K562 (cell line): ENCODE results near the gene CC2D1A. TPM values are rescaled to one million over a fixed set of nuclear protein-coding genes. Genes with fewer than 3 reads are reported as not detected.
A peak's percentile ranks its signal among the peaks of the same experiment; 100 is the strongest.

Experiments
- CREB1 ChIP-seq, 2 experiments: sonication (generic) in 1 of 2; formaldehyde crosslinking in 1 of 2; IDR thresholded peaks; 2 replicates each; pipeline versions ENCODE4 v1.6.1 to v1.8.0; 2012 to 2022; ENCODE audit warnings: inconsistent platforms in 1 of 2, mild to moderate bottlenecking in 1 of 2, missing genetic modification reagents in 1 of 2, moderate library complexity in 1 of 2
- FOXK1 ChIP-seq: sonication (generic); formaldehyde crosslinking; IDR thresholded peaks from 2 replicates; pipeline ENCODE4 v1.8.0; 2022; ENCODE audit warnings: missing genetic modification reagents, mild to moderate bottlenecking, borderline replicate concordance
- GABPB1 ChIP-seq: sonication (generic); formaldehyde crosslinking; IDR thresholded peaks from 2 replicates; pipeline ENCODE4 v1.8.0; 2022; ENCODE audit warnings: mild to moderate bottlenecking, missing genetic modification reagents
- HCFC1 ChIP-seq: IDR thresholded peaks from 2 replicates; pipeline ENCODE4 v1.6.1; 2012; ENCODE audit warnings: low read depth, low read length, improper control_type of control experiment
- MAZ ChIP-seq, 2 experiments: fragments of 450-650 bp in 1 of 2; sonication (generic) in 1 of 2; formaldehyde crosslinking; IDR thresholded peaks in 1 of 2; conservative IDR thresholded peaks in 1 of 2; 2 replicates each; pipeline versions ENCODE4 v1.4.0 to v1.5.0; 2020; ENCODE audit warnings: mild to moderate bottlenecking in 1 of 2, missing genetic modification reagents in 1 of 2
- PCBP1 ChIP-seq: fragments of 200-400 bp; formaldehyde crosslinking; IDR thresholded peaks from 2 replicates; pipeline ENCODE4 v1.6.1; 2018; ENCODE audit warnings: mild to moderate bottlenecking, low read depth, low read length; ENCODE audit not compliant: poor library complexity, severe bottlenecking
- POLR2G ChIP-seq: fragments of 200-400 bp; formaldehyde crosslinking; IDR thresholded peaks from 2 replicates; pipeline ENCODE4 v1.6.1; 2017; ENCODE audit warnings: low read depth, mild to moderate bottlenecking, antibody characterized with exemption, low read length, moderate library complexity
- RAD51 ChIP-seq: fragments of 450-650 bp; IDR thresholded peaks from 2 replicates; pipeline ENCODE4 v1.7.1; 2016; ENCODE audit warnings: low read depth, mild to moderate bottlenecking, borderline replicate concordance
- RB1 ChIP-seq: fragments of 450-650 bp; IDR thresholded peaks from 2 replicates; pipeline ENCODE4 v1.6.1; 2017; ENCODE audit warnings: low read depth, mild to moderate bottlenecking
- ZC3H11A ChIP-seq: IDR thresholded peaks from 2 replicates; pipeline ENCODE4 v1.6.1; 2012; ENCODE audit warnings: low read depth, low read length, improper control_type of control experiment
- ZEB2 ChIP-seq: fragments of 450-650 bp; IDR thresholded peaks from 2 replicates; pipeline ENCODE4 v1.6.1; 2016
- ZNF583 ChIP-seq: fragments of 250-450 bp; sonication (Bioruptor Pico); IDR thresholded peaks from 2 replicates; pipeline ENCODE4 v1.4.0; 2020
- ZNF77 ChIP-seq: fragments of 250-450 bp; sonication (Bioruptor Pico); IDR thresholded peaks from 2 replicates; pipeline ENCODE4 v1.5.0; 2020
- polyA plus RNA-seq, 8 experiments: library from polyadenylated mRNA; depleted of rRNA in 4 of 8; stranded (reverse) in 5 of 8; unstranded in 3 of 8; fragments of >200 nt; fragmentation: Nextera tagmentation in 2 of 8; fragmentation: Illumina TruSeq in 1 of 8; extraction: Ambion mirVana in 2 of 8; extraction: Trizol in 1 of 8; gene quantifications; 2 replicates each; pipeline versions ENCODE4 v1.2.1 to v1.2.3, GENCODE V29; 2011 to 2014; ENCODE audit warnings: inconsistent platforms in 1 of 8, missing spikeins in 1 of 8
- total RNA-seq, 7 experiments: library from RNA; depleted of rRNA in 6 of 7; stranded (reverse); fragments of >200 nt in 6 of 7; fragmentation: Illumina TruSeq in 2 of 7; extraction: Trizol in 2 of 7; gene quantifications; 2 replicates each; pipeline versions ENCODE4 v1.2.1 to v1.2.3, GENCODE V29; 2011 to 2021; ENCODE audit warnings: low replicate concordance in 1 of 7
- TF ChIP-seq, protein P1 (sequence below), 2 experiments: IDR thresholded peaks; 2 replicates each; pipeline ENCODE4 v1.6.1; 2012; ENCODE audit warnings: improper control_type of control experiment in 2 of 2, low read depth in 2 of 2, low read length in 2 of 2, borderline replicate concordance in 1 of 2
- TF ChIP-seq, protein P2 (sequence below): sonication (generic); formaldehyde crosslinking; IDR thresholded peaks from 2 replicates; pipeline ENCODE4 v1.8.0; 2022; ENCODE audit warnings: missing genetic modification reagents, mild to moderate bottlenecking, moderate library complexity, borderline replicate concordance
- TF ChIP-seq, protein P3 (sequence below): IDR thresholded peaks from 2 replicates; pipeline ENCODE4 v1.6.1; 2014; ENCODE audit warnings: antibody characterized with exemption
- TF ChIP-seq, protein P4 (sequence below): fragments of 200-400 bp; formaldehyde crosslinking; IDR thresholded peaks from 2 replicates; pipeline ENCODE4 v1.6.1; 2017; ENCODE audit warnings: mild to moderate bottlenecking, low read depth, low read length, moderate library complexity
- TF ChIP-seq, protein P5 (sequence below): fragments of 450-650 bp; IDR thresholded peaks from 2 replicates; pipeline ENCODE4 v1.6.1; 2016; ENCODE audit warnings: antibody characterized with exemption

The CC2D1A gene
- total and polyA plus RNA-seq, 9 of the 15 experiments (the other 6 are each of a cell fraction or from before 2014, with no cell fraction given): 0.32 to 31.0 (median 12.9) TPM

DNA sequence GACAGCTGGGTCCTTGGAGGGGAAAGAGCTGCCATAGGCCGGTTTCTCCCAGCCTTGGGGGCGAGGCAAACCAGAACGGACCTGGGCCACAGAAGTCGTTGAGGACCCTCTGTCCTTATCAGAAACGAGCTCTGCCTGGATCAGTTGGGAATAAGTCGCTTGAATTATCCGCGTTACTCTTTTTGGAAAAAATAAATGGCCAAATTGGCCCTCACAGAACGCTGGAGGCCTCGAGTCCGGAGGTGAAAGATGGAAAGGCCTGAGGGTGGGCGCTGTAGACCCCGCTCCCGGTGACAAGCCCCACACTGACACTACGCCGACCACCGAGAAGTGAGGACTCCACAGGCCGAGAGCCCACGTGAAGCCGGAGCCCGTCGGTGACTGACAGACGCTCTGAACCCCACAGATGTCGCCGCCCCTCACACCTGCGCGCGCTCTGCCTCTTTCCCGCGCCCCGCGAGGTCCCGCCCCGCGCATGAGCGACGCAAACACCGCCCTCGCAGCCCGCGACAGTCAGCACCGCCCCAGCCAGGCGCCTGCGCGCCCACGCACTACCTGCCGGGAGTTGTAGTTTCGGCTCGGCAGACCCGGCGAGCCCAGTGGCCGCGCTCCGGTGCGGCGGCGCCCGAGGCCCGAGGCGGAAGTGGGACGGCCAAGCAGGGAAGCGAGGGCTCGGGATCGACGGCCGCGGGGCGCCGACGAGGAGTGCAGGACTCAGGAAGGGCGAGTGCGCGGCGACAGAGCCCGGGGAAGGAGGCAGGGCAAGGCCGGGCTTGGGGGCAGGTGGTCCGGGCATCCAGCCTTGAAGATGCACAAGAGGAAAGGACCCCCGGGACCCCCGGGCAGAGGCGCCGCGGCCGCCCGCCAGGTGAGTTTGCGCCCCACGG is at the start of gene CC2D1A, which contains the start of gene BRME1 (continued):
- TF ChIP-seq, protein P1, sequence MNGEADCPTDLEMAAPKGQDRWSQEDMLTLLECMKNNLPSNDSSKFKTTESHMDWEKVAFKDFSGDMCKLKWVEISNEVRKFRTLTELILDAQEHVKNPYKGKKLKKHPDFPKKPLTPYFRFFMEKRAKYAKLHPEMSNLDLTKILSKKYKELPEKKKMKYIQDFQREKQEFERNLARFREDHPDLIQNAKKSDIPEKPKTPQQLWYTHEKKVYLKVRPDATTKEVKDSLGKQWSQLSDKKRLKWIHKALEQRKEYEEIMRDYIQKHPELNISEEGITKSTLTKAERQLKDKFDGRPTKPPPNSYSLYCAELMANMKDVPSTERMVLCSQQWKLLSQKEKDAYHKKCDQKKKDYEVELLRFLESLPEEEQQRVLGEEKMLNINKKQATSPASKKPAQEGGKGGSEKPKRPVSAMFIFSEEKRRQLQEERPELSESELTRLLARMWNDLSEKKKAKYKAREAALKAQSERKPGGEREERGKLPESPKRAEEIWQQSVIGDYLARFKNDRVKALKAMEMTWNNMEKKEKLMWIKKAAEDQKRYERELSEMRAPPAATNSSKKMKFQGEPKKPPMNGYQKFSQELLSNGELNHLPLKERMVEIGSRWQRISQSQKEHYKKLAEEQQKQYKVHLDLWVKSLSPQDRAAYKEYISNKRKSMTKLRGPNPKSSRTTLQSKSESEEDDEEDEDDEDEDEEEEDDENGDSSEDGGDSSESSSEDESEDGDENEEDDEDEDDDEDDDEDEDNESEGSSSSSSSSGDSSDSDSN (IDR thresholded peaks at IDR 0.05; ENCODE audit: borderline replicate concordance in 1 of 2, low read depth in 2 of 2, low read length in 2 of 2): peak in 1 of 2 experiments; percentile 62; a peak in 1 of 4 replicates
- TF ChIP-seq POLR2G (peak; percentile 93), CREB1 (IDR thresholded peaks at IDR 0.05) (peak; percentile 89), CREB1 (CRISPR knock-in tag; IDR thresholded peaks at IDR 0.05) (peak; percentile 92), MAZ (CRISPR knock-in tag; conservative IDR thresholded peaks at IDR 0.05 in 1 of 2, IDR thresholded peaks at IDR 0.05 in 1 of 2) (peak; percentile 74 to 80), ZC3H11A (no peak), FOXK1 (CRISPR knock-in tag) (0 out of 2 replicates have a peak, but pooled peaks have one; percentile 12), RB1 (peak; percentile 99), RAD51 (0 out of 2 replicates have a peak, but pooled peaks have one; percentile 22), ZEB2 (no peak), ZNF77 (no peak), GABPB1 (CRISPR knock-in tag) (peak; percentile 88), PCBP1 (peak; percentile 81), ZNF583 (CRISPR knock-in tag) (0 out of 2 replicates have a peak, but pooled peaks have one; percentile 14), HCFC1 (peak; percentile 98)
- TF ChIP-seq, protein P2, sequence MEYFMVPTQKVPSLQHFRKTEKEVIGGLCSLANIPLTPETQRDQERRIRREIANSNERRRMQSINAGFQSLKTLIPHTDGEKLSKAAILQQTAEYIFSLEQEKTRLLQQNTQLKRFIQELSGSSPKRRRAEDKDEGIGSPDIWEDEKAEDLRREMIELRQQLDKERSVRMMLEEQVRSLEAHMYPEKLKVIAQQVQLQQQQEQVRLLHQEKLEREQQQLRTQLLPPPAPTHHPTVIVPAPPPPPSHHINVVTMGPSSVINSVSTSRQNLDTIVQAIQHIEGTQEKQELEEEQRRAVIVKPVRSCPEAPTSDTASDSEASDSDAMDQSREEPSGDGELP (CRISPR knock-in tag): peak; percentile 87
- TF ChIP-seq, protein P3, sequence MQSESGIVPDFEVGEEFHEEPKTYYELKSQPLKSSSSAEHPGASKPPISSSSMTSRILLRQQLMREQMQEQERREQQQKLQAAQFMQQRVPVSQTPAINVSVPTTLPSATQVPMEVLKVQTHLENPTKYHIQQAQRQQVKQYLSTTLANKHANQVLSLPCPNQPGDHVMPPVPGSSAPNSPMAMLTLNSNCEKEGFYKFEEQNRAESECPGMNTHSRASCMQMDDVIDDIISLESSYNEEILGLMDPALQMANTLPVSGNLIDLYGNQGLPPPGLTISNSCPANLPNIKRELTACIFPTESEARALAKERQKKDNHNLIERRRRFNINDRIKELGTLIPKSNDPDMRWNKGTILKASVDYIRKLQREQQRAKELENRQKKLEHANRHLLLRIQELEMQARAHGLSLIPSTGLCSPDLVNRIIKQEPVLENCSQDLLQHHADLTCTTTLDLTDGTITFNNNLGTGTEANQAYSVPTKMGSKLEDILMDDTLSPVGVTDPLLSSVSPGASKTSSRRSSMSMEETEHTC: no peak
- TF ChIP-seq, protein P4, sequence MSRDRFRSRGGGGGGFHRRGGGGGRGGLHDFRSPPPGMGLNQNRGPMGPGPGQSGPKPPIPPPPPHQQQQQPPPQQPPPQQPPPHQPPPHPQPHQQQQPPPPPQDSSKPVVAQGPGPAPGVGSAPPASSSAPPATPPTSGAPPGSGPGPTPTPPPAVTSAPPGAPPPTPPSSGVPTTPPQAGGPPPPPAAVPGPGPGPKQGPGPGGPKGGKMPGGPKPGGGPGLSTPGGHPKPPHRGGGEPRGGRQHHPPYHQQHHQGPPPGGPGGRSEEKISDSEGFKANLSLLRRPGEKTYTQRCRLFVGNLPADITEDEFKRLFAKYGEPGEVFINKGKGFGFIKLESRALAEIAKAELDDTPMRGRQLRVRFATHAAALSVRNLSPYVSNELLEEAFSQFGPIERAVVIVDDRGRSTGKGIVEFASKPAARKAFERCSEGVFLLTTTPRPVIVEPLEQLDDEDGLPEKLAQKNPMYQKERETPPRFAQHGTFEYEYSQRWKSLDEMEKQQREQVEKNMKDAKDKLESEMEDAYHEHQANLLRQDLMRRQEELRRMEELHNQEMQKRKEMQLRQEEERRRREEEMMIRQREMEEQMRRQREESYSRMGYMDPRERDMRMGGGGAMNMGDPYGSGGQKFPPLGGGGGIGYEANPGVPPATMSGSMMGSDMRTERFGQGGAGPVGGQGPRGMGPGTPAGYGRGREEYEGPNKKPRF: no peak
- TF ChIP-seq, protein P5, sequence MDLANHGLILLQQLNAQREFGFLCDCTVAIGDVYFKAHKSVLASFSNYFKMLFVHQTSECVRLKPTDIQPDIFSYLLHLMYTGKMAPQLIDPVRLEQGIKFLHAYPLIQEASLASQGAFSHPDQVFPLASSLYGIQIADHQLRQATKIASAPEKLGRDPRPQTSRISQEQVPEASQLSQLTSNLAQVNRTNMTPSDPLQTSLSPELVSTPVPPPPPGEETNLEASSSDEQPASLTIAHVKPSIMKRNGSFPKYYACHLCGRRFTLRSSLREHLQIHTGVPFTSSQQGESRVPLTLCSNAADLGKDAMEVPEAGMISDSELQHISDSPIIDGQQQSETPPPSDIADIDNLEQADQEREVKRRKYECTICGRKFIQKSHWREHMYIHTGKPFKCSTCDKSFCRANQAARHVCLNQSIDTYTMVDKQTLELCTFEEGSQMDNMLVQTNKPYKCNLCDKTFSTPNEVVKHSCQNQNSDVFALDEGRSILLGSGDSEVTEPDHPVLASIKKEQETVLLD: peak; percentile 93
